GM21529 (cell line): Measurements from ENCODE around the gene RENBP.

ENCODE experiments used
- ATAC-seq: cut with Tn5 transposase; IDR thresholded peaks from one replicate; pipeline ENCODE4 v1.9.1; 2021; ENCODE audit not compliant: unreplicated experiment

Gene RENBP

DNA sequence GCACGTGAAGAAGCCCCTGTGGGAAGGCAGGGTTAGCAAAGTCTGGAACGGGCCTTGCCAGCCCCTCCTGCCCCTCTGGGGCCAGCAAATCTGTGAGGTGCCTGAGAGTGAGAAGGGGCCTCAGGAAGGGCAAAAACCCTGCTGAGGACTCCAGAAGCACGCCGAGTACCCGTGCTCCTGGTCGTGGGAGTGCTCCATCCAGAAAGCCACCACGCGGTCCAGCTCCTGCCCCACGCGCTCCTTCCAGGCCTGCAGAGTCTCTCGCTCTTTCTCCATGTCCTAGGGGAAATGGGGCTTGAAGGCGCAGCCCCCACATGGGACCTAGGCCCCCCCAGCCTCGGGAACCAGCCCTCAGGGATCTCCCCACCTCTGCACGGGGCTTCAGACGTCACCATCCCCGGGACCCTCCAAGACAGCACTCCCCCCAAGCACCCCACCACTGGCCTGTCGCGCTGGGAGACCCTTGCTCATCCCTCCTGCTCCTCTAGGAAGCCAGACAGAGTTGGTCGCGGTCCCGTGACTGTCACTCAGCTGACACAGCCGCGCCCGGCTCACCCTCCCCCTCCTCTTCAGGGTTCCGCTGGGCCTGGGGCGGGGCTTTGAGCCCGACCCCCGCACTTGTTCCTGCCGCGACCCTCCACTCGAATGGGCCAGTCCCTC, at the start of gene RENBP:
RENBP (minus strand) TSS at position 504 of the 660 bp plus-strand sequence; CDS start at position 471, 33 bp downstream.
- ATAC-seq: no peak

DNA sequence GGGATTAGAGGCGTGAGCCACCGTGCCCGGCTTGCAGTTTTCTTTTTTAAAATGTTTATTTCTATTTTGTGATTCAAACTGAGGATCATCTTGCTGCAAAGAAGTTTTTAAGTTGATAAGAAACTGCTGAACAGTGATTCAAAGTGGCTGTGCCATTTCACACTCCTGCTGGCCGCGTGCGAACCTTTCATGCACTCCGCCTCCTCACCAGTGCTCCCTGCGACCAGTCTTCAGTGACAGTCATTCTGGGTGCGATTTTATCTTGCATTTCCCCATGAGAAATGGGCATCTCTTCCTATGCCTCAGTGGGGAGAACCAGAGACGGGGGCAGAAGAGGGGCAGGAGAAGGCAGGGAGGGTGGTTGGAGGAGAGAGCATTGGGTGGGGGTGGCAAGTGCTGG, 49.5 kb upstream of the RENBP start:
- ATAC-seq: no peak

DNA sequence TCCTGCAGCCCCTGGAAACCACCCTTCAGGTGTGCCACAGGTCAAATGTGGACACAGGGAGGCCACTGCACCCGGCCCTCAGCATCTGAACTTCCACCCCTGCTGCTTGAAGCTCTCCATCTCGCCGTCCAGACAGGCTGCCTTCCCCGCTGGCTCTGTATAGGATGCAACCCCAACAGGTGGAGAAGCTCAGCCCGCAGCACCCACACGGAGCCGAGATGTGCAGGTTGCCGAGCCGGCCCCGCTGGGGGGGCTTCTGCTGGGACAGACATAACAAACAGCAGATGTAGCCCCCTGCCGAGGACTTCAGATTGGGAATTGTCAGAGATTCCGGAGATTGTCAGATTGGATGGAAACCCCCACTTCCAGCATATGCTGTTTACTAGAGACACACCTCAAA, 48.6 kb upstream of the RENBP start:
- ATAC-seq: no peak

DNA sequence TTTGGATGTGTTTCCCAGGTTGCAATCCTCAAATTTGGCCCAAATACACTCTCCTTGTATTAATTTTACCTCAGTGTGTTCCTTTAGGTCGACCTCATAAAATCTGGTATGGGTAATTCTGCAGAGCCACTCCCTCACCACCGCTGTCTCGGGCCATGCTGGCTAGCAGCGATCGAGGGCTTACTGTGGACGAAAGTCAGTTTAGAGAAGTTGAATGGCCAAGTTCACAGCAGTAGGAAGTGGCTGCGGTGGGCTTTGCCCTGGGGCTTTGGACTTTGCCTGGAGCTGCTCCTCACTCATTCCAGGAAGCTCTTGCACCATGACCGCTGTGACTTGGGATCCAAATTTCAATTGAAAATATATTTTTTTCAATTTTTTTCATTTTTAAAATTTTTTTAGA, 47.7 kb upstream of the RENBP start:
- ATAC-seq: no peak

DNA sequence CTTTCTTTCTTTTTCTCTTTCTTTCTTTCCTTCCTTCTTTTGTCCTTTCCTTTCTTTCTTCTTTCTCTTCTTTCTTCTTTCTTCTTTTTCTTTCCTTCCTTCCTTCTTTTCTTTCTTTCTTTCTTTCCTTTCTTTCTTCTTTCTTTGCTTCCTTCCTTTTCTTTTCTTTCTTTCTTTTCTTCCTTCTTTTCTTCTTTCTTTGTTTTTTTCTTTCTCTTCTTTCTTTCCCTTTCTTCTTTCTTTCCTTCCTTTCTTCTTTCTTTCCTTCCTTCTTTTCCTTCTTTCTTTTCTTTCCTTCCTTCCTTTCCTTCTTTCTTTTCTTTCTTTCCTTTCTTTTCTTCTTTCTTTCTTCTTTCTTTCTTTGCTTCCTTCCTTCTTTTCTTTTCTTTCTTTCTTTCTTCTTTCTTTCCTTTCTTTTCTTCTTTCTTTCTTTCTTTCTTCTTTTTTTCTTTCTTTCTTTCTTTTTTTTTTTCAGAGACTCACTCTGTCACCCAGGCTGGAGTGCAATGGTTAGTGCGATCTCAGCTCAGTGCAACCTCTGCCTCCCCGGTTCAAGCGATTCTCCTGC, 46.7 kb upstream of the RENBP start:
- ATAC-seq: no peak

DNA sequence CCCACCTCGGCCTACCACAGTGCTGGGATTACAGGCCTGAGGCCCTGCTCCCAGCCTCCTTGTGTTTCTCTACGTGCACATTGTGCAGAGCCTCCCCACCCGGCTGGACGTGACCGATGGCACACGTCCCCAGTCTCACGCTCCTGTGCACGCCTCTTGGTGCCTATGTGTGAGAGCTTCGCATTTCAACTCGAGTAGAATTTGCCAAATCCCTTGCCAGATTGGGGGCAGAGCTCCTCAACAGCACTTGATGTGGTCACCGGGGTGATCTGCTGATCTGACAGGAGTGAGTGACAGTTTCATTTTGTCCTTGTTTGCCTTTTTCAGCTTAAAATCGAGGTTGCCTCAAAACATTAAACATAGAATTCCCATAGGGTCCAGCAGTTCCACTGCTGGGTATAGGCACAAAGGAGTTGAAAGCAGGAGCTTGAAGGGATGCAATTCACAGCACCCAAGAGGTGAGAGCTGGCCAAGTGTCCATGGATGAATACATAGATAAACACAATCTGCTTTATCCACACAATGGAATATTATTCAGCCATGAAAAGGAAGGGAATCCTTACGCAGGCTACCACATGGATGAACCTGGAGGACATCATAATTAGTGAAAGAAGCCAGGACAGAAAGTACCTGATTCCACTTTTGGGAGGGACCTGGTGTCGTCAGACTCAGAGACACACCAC, 45.7 kb upstream of the RENBP start:
- ATAC-seq: no peak

DNA sequence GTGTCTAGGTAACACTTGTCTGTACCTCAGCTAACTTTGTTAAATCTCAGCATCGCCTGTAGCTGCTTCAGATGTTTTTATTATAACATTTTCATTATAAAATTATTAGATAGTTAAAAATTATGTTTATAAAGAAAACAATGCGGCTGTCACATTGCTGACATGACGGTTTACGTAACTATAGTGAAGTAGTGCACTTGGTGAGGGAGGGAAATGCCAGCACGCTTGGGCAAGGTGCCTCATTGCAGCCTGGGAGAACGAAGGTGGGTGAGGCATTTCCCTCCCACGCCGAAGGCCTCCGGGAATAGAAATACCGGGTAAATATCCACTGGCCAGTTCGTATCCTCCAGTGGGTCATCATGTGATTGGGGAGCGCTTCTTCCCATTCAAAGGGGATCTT, 44.0 kb upstream of the RENBP start:
- ATAC-seq: no peak

DNA sequence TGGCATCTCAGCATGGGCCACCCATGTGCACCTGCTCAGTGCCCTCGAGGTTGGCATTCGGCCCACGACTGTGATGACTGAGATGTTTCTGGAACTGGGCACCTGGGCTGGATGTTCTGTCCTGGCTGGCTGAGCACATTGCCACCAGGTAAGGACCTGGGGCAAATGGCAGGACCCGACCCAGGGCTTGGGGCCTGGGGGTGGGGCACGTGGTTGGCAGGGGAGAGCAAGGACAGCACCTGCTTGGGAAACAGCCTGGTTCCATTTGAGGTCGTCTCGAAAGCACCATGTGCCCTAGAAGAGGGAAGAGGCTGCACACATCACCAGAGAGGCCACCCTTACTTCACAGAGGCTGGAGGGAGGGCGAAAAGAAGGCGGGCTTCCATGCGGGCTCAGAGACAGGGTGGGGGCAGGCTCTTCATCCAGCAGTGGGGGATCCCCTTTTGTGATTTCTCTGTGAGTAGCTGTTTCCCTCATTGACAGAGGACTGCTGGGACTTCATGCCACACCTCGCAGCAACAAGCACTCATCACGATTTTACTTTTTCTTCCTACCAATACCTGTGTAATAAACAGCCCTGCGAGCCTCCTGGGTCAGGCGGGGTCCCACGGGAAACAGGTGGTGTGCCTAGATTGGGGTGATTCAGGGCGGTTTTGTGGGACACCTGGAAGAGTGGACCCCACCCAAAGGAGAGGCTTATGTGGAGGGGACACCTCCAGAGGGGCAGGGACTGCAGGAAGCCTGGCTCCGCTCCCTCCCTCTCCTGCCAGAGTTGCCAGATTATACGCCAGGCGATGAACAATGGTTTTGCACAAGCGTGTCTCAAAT, 40.1 kb upstream of the RENBP start:
- no peak for ATAC-seq

DNA sequence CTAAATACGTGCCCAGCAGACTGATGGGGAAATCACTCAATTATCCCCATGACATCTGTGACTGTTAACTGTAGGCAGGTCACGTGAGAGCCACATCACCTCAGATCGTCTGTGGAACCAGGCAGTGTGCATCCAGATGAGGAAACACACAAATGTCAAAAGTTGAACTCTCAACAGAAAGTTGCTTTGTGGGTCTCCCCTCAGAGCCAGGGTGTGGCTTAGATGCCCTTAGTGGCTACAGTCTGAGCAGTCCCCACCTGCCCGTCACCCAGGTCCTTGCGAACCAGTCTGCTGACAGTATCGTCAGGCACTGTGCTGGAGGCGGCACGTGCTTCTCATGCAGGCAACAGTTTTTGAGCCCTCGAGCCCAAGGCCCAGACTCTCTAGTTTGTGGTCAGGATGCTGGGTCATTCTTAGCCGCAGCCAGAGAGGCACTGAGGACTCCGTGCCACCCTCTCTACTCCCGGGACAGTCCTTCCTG, 38.9 kb upstream of the RENBP start:
- ATAC-seq: no peak

DNA sequence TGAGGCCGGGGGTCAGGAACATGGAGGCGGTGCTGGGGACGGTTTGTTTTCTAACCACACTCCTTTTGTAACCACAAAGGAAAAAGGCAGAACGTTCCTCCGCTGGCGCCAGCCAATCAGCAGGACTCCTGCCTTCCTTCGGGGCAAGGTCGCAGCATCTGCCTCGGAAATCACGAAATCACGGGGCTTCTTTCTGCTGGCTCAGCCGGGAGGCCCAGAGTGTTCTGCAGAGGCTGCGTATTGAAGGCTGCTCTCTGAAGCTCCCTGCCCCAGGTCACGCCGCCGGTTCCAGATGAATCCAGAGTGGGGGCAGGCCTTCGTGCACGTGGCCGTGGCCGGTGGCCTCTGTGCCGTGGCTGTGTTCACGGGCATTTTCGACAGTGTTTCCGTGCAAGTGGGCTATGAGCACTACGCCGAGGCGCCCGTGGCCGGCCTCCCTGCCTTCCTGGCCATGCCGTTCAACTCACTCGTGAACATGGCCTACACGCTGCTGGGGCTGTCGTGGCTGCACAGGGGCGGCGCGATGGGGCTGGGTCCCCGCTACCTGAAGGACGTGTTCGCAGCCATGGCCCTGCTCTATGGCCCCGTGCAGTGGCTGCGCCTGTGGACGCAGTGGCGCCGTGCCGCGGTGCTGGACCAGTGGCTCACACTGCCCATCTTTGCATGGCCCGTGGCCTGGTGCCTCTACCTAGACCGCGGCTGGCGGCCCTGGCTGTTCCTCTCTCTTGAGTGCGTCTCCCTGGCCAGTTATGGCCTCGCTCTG, 37.5 kb upstream of the RENBP start:
- no peak for ATAC-seq

DNA sequence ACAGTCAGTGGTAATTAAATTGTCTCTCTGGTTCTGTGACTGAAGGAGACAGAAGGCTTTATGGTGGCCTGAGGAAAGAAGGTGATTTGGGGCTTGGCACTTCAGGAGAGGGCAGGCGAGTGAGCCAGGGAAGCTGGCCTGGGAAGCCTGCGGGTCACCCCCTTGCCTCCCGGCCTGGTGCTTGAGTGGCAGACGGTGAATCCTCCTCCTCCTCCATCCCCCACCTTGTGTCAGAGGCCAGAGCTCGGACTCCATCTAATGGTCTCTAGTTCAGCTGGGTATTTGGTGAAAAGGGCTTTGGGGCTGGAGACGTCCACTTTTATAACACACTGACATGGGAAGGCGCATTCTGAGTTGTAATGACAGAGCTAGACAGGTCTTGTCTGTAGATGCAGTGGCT, 36.8 kb upstream of the RENBP start:
- no peak for ATAC-seq

DNA sequence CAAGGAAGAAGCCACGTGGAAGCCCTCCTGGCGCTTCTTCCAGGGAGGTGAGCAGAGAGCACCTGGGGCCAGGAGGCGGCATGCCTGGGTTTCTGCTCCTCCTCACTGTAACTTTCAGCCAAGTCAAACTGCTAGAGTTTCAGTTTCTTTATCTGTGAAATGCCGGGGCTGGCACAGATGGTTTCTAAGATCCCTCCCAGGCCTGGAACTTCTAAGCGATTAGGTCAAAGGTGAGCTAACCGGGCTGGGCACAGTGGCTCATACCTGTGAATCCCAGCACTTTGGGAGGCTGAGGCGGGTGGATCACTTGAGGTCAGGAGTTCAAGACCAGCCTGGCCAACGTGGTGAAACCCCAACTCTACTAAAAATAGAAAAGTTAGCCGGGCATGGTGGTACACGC, 36.0 kb upstream of the RENBP start:
- ATAC-seq: peak; percentile 60

DNA sequence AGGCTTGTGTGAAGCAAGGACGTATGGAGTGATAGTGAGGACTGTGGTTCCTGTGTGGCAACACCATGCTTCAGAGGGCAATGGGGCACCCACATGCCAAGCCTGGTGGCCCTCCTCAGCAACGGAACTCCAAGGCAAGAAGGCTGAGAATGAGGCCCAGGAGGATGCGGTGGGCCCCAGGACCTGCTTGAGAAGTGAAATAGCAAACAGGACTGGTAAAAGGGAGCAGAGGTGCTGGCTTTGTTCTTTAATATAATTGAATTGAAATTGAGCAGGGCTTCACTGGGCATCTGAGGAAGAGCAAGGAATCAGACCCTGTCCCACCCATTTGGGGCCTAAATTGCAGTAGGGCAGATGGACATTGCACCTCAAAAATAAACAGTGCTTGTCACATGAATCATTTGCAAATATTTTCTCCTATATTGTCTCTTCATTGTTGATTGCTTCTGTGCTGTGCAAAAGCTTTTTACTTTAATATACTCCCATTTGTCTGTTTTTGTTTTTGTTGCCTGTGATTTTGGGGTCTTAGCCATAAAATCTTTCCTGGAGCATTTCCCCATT, 30.4 kb upstream of the RENBP start:
- ATAC-seq: no peak

DNA sequence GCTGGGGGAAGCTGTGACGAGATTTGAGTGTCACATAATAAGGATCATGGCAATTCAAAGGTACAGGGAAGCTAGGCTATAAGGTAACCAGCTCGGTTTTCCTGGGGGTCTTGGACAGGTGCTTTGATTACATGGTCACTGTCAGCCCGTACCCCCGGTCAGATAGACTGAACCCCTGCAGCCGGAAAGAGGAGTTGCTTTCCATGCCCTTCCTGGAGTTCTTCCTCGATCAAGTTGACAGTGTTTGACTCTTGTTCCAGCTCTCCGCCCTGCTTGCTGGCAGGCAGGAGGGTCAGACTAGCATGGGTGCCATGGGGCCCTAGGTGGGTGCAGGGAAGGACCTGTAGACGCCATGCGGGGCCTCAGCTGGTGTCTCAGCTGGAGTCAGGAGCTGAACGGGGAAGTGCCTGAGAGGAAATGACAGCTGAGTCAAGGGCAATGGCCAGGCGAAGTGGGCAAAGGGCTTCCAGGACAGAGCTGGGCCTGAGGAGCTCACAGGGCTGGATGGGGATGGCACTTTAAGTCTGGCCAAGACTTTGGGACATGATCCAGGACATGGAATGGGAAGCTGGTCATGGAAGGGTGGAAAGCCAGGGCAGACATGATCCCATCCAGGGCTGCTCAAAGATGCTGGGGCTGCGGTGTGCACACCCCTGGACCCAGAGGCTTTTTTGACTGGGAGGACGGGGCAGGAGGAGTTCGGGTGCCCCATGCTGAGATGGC, 29.7 kb upstream of the RENBP start:
- ATAC-seq: no peak

DNA sequence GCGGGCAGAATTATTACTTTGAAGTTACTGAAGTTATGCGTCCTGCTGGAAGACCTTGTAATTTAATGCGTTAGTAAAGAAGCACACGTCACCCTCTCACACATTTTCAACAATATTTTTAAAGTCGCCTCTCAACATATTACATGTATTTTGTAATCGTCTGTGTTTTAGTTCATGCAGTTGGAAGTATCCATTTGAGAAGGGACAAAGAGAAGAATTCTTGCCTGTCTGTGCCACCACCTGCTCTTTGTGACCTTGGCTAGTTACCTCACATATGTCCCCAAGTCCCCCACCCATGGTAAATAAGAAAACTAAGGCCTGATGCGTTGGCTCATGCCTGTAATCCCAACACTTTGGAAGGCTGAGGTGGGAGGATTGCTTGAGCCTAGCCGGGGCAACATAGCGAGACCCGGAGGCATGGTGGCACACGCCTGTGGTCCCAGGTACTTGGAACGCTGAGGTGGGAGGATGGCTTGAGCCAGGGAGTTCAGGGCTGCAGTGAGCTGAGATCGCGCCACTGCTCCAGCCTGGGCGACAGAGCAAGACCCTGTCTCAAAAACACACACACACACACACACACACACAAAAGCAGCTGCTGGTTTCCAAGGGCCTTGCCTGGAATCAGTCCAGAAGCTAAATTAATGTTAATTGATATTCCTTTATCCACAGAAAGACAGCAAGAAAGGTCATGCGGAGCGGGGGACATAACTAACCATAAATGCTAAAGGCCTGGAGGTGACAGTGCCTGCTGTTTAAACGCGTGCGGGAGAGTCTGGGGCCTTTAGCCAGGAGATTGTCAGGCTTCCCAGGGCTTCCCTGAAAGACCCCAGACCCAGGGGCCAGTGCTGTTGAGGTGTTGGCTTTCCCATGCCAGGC, 28.9 kb upstream of the RENBP start:
- ATAC-seq: no peak

DNA sequence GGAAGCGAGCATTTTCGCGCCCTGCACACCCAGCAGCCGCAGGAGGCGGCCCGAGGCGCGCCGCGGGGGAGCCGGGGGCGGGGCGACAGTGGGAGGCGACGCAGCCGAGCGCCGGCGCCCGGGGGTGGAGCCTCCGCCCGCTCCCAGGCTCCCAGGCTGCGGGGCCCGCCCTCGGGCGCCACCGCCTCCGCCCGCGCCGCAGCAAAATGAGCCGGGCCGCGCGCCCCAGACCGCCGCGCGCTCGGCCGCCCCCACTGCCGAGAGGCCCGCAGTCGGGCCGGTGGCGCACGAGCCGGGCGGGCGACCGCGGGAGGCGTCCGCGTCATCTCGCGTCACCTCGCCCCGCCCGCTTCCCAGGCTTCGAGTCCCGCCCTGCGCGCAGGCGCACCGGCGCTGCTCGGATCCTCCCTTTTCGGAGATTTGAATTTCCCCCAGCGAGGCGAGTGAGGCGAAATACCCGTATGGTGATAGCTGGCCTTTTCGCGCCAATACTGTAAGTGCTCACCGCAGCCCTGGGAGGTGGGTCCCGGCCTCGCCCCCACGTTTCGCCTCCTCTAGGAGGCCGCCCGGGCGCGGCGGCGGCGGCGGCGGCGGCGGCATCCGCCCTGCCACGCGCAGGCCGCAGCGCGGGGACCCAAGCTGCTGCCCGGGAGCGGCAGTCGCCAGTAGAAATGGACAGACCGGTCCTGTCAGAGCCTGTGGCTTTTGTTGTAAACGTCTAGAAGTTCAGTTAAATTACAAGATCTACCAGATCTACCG, 28.1 kb upstream of the RENBP start, which contains the start of gene TMEM187:
TMEM187 (plus strand) TSS at position 387 of the 759 bp plus-strand sequence. CDS start 9,309 bp downstream, outside the sequence.
- ATAC-seq: peak; percentile 53

DNA sequence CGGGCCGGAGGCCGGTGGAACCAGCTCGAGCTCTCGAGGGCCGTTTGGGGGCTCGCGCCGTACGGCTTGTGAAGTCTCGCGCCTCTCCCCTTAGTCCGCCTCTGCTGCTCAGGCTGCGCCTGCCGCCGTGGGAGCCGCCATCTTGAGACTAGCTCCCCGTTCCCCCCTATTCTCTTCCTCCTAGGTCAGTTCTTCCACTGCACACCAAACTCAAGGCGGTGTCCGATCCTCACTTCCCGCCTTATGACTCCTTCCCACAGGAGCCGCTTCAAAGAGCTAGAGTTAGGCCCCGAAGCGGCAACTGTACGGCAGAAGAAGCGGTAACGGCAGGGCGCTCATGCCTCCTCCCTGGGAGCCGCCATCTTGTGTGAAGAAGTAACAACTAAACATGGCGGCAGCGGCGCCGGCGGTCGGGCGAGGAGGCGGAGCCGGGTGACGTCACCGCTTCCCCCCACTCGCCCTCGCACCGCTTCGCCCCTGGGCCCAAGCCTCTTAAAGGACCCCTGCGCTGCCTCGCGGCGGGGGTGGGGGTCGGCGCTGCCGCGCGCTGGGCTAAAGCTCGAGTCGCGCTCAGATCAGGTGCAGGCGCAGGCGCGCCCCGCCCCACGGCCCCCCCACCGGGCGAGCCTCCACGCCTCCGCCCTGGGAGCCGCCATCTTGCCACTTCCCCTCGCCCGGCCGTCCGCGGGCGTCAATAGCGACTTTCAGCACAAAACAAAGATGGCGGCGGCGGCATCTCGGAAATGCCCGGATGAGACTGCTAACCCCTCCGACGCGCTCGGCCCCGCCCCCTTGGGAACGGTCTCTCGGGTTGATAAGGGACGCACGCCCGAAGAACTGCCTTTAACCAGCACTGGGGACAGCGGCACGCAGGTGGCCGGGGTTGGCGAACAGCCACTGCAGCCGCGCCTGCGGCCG, 27.3 kb upstream of the RENBP start, which contains the start of gene HCFC1:
HCFC1 (minus strand) TSS at position 369 of the 918 bp plus-strand sequence. CDS start 978 bp downstream, outside the sequence.
- ATAC-seq: peak; percentile 42
